Neuronal stem cell (in vitro differentiated cells): ENCODE data around the gene KRT3.

Experiments used
- DNase-seq: peaks from one replicate; pipeline ENCODE4 v3.0.0-alpha.2; 2013; ENCODE audit warnings: low spot score
- H2AFZ ChIP-seq: one replicate; pipeline ENCODE4 v1.6.1; 2013; ENCODE audit warnings: mild to moderate bottlenecking, low read length, inconsistent platforms
- H2AK5ac ChIP-seq: 2 replicates; pipeline ENCODE4 v1.6.1; 2013; ENCODE audit warnings: low read depth, mild to moderate bottlenecking, inconsistent platforms, low read length, moderate library complexity, mixed read lengths
- H2BK120ac ChIP-seq: 2 replicates; pipeline ENCODE4 v1.6.1; 2013; ENCODE audit warnings: low read depth, mild to moderate bottlenecking, inconsistent platforms, low read length, moderate library complexity, mixed read lengths
- H2BK12ac ChIP-seq: one replicate; pipeline ENCODE4 v1.6.1; 2013; ENCODE audit warnings: low read length, inconsistent platforms
- H2BK15ac ChIP-seq: 2 replicates; pipeline ENCODE4 v1.6.1; 2013; ENCODE audit warnings: mild to moderate bottlenecking, low read length, inconsistent platforms, mixed read lengths
- H2BK5ac ChIP-seq: one replicate; pipeline ENCODE4 v1.6.1; 2013; ENCODE audit warnings: inconsistent platforms, mild to moderate bottlenecking, low read length, moderate library complexity
- H3K14ac ChIP-seq: one replicate; pipeline ENCODE4 v1.6.1; 2013; ENCODE audit warnings: low read length, inconsistent platforms
- H3K18ac ChIP-seq: 2 replicates; pipeline ENCODE4 v1.6.1; 2013; ENCODE audit warnings: low read length, inconsistent platforms
- H3K23ac ChIP-seq: 2 replicates; pipeline ENCODE4 v1.6.1; 2013; ENCODE audit warnings: low read depth, mild to moderate bottlenecking, mixed read lengths, low read length, inconsistent platforms; ENCODE audit not compliant: poor library complexity
- H3K27ac ChIP-seq: replicated peaks from 3 replicates; pipeline ENCODE4 v1.5.1; 2013; ENCODE audit warnings: low read length, inconsistent platforms
- H3K27me3 ChIP-seq, 3 experiments: 2 replicates each; pipeline ENCODE4 v1.6.1; 2013; ENCODE audit warnings: low read length in 3 of 3, mild to moderate bottlenecking in 2 of 3, inconsistent platforms in 1 of 3, low read depth in 1 of 3, mixed read lengths in 1 of 3, moderate library complexity in 1 of 3; ENCODE audit not compliant: control insufficient read depth in 3 of 3, insufficient read depth in 3 of 3
- H3K36me3 ChIP-seq, 2 donors: replicated peaks in 1 of 2; 2 replicates each; pipeline ENCODE4 v1.6.1; 2013; ENCODE audit warnings: low read length in 2 of 2; ENCODE audit not compliant: control insufficient read depth in 2 of 2, insufficient read depth in 2 of 2
- H3K4ac ChIP-seq: 2 replicates; pipeline ENCODE4 v1.6.1; 2013; ENCODE audit warnings: inconsistent platforms, mild to moderate bottlenecking, low read length, moderate library complexity
- H3K4me1 ChIP-seq, 2 donors: 1 replicate in 1 of 2; 2 replicates in 1 of 2; pipeline ENCODE4 v1.6.1; 2013; ENCODE audit warnings: low read length in 2 of 2, low read depth in 1 of 2; ENCODE audit not compliant: control insufficient read depth in 2 of 2, insufficient read depth in 1 of 2
- H3K4me2 ChIP-seq: one replicate; pipeline ENCODE4 v1.6.1; 2013; ENCODE audit warnings: mild to moderate bottlenecking, low read length, inconsistent platforms; ENCODE audit not compliant: insufficient read depth, poor library complexity, severe bottlenecking
- H3K4me3 ChIP-seq, 2 donors: 2 replicates each; pipeline ENCODE4 v1.5.1; 2013; ENCODE audit warnings: low read length in 2 of 2, mild to moderate bottlenecking in 2 of 2, inconsistent platforms in 1 of 2, moderate library complexity in 1 of 2
- H3K79me1 ChIP-seq: one replicate; pipeline ENCODE4 v1.6.1; 2013; ENCODE audit warnings: low read depth, mild to moderate bottlenecking, inconsistent platforms, low read length, moderate library complexity
- H3K9ac ChIP-seq: one replicate; pipeline ENCODE4 v1.6.1; 2013; ENCODE audit warnings: mild to moderate bottlenecking, low read depth, low read length, inconsistent platforms; ENCODE audit not compliant: poor library complexity
- H3K9me3 ChIP-seq, 2 donors: replicated peaks in 1 of 2; 2 replicates each; pipeline versions ENCODE3 to v1.6.1; 2013; ENCODE audit warnings: low read length in 2 of 2, mild to moderate bottlenecking in 2 of 2, inconsistent platforms in 1 of 2, low read depth in 1 of 2, mixed read lengths in 1 of 2, moderate library complexity in 1 of 2; ENCODE audit not compliant: control insufficient read depth in 2 of 2, insufficient read depth in 1 of 2
- H4K8ac ChIP-seq: one replicate; pipeline ENCODE4 v1.6.1; 2013; ENCODE audit warnings: low read depth, mild to moderate bottlenecking, inconsistent platforms, low read length, moderate library complexity
- H4K91ac ChIP-seq: one replicate; pipeline ENCODE4 v1.6.1; 2013; ENCODE audit warnings: low read length, low read depth, mild to moderate bottlenecking, inconsistent platforms; ENCODE audit not compliant: poor library complexity
- WGBS, 2 donors: extraction: QIAGEN DNeasy Blood & Tissue Kit; methylation state at CpG; one replicate each; pipeline ENCODE4 v1.1.7; 2013; ENCODE audit warnings: missing lambda C conversion rate in 2 of 2, mixed read lengths in 1 of 2; ENCODE audit not compliant: insufficient read length in 2 of 2, insufficient replicate concordance in 1 of 2; ENCODE audit errors: extremely low coverage in 2 of 2; 5-methylcytosine and 5-hydroxymethylcytosine counted together

Gene KRT3

DNA sequence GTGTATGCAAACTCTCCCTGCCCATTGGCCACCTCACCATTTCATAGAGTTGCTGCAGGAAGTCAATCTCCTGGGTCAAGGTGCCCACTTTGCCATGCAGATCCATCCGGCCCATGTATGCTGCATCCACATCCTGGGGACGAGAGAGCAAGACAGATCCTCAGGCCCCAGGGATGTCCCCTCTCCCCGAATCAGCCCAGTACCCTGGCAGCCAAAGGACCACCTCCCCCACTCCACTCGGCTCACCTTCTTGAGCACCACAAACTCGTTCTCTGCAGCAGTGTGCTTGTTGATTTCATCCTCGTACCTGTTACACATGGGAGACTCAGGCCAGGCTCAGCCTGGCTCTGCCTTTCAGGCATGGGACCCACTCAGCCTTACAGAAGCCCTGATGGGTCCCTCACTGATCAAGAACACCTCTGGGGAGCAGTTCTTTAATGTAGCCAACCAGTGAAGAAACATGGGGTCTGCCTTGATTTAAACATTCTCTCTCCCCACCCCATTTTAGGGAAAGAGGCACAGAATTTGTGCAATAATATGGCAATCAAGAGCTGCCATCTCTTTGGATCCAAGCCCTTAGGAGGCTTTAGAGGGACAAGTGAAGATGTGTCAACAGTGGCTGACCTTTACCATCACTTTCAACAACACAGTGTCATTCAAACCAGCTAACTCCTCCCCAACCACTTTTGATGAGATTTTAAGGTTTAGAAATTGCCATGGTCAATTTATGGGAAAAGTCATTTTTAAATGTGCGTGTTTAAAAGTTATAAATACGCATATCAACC, 34.3 kb upstream of the KRT3 start:
- H3K4ac ChIP-seq: no peak overlapping the region
- H3K23ac ChIP-seq: no peak overlapping the region
- no peak overlapping the region for H2BK15ac ChIP-seq
- H3K79me1 ChIP-seq: no peaks in the 10 kb centered on the region
- no peaks in the 10 kb centered on the region for H3K9me3 ChIP-seq
- H4K8ac ChIP-seq: no peak overlapping the region
- H3K4me1 ChIP-seq: peaks cover 0 to 11% of the 10 kb centered on the region in 2 donors
- no peaks in the 10 kb centered on the region for H3K36me3 ChIP-seq
- H3K27me3 ChIP-seq: no peaks in the 10 kb centered on the region
- no peak overlapping the region for H4K91ac ChIP-seq
- H2AFZ ChIP-seq: no peak overlapping the region
- H3K18ac ChIP-seq: no peak overlapping the region
- H3K4me3 ChIP-seq: no peak overlapping the region
- DNase-seq: no peak
- no CpG with 5 or more reads among the region's 8 CpGs for WGBS, 2 donors
- H3K14ac ChIP-seq: no peak overlapping the region
- peak overlapping the region; percentile 0 for H2BK12ac ChIP-seq
- no peak overlapping the region for H2AK5ac ChIP-seq
- no peak overlapping the region for H2BK5ac ChIP-seq
- no peak overlapping the region for H3K27ac ChIP-seq
- no peak overlapping the region for H3K4me2 ChIP-seq
- no peak overlapping the region for H3K9ac ChIP-seq
- H2BK120ac ChIP-seq: no peak overlapping the region

DNA sequence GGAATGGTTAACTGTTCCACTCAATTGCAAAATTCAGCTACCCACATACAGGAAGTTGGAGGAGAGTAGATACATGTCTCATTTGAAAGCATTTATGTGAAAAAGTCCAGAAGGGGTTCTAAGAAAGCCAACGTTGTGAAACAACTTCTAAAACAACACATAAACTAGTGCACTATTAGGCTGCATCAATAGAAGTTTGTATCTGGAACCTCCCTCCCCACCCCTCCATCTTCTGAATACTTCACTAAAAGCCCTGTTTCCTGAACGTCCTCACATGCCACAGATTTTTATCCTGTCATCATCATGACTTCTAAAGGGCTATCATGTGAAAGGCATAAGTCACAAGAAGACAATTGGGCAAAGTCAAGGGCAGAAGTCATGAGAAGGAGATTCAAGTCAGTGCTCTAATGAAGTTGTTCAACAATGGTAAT, 32.7 kb upstream of the KRT3 start:
- Histone ChIP-seq H3K4me2 (no peak overlapping the region), H3K27me3 (no peaks in the 10 kb centered on the region), H3K79me1 (no peaks in the 10 kb centered on the region), H3K4me1 (peaks cover 0 to 11% of the 10 kb centered on the region in 2 donors), H3K18ac (no peak overlapping the region), H3K23ac (no peak overlapping the region), H2AFZ (no peak overlapping the region), H3K9me3 (no peaks in the 10 kb centered on the region), H4K8ac (no peak overlapping the region), H3K27ac (no peak overlapping the region), H2BK120ac (no peak overlapping the region), H3K9ac (no peak overlapping the region), H3K36me3 (no peaks in the 10 kb centered on the region), H3K14ac (no peak overlapping the region), H4K91ac (no peak overlapping the region), H2AK5ac (no peak overlapping the region), H2BK15ac (no peak overlapping the region), H3K4me3 (no peak overlapping the region), H2BK5ac (no peak overlapping the region), H3K4ac (no peak overlapping the region), H2BK12ac (no peak overlapping the region)
- no peak for DNase-seq
- no CpG with 5 or more reads among the region's 2 CpGs for WGBS, 2 donors

GRCh38 chr12:52828156-52828555, 32.2 kb upstream of the KRT3 start:
- Histone ChIP-seq H2AFZ (no peak overlapping the region), H3K9me3 (no peaks in the 10 kb centered on the region), H3K4me2 (no peak overlapping the region), H3K4ac (no peak overlapping the region), H3K36me3 (no peaks in the 10 kb centered on the region), H3K18ac (no peak overlapping the region), H3K79me1 (no peaks in the 10 kb centered on the region), H2BK5ac (no peak overlapping the region), H3K27me3 (no peaks in the 10 kb centered on the region), H3K23ac (no peak overlapping the region), H2BK12ac (no peak overlapping the region), H2AK5ac (no peak overlapping the region), H3K9ac (no peak overlapping the region), H4K91ac (no peak overlapping the region), H2BK120ac (no peak overlapping the region), H3K27ac (no peak overlapping the region), H3K4me3 (no peak overlapping the region), H3K14ac (no peak overlapping the region), H3K4me1 (peaks cover 0 to 11% of the 10 kb centered on the region in 2 donors), H2BK15ac (no peak overlapping the region), H4K8ac (no peak overlapping the region)
- no peak for DNase-seq

GRCh38 chr12:52827499-52828090, 31.7 kb upstream of the KRT3 start:
- Histone ChIP-seq H3K14ac (peak overlapping the region; percentile 39), H3K18ac (no peak overlapping the region), H3K4me2 (no peak overlapping the region), H2BK5ac (no peak overlapping the region), H3K4me3 (no peak overlapping the region), H3K4ac (no peak overlapping the region), H3K4me1 (peaks cover 0 to 11% of the 10 kb centered on the region in 2 donors), H3K9ac (no peak overlapping the region), H3K27ac (no peak overlapping the region), H2BK12ac (no peak overlapping the region), H3K36me3 (no peaks in the 10 kb centered on the region), H2AK5ac (no peak overlapping the region), H4K8ac (no peak overlapping the region), H4K91ac (no peak overlapping the region), H3K27me3 (no peaks in the 10 kb centered on the region), H2BK15ac (no peak overlapping the region), H3K9me3 (no peaks in the 10 kb centered on the region), H2BK120ac (no peak overlapping the region), H3K23ac (no peak overlapping the region), H2AFZ (no peak overlapping the region), H3K79me1 (no peaks in the 10 kb centered on the region)
- WGBS, 2 donors: no CpG with 5 or more reads among the region's 6 CpGs
- no peak for DNase-seq
